GM21447 (cell line): ENCODE data around the gene ABLIM3.
"Not testable (repeated sequence)": the region's sequence is repeated elsewhere in the genome, so short reads cannot be mapped to it uniquely, and the experiment has no call there.

ENCODE experiments used
- ATAC-seq: cut with Tn5 transposase; IDR thresholded peaks from one replicate; pipeline ENCODE4 v1.9.1; 2021; ENCODE audit not compliant: unreplicated experiment

The ABLIM3 gene

GRCh38 chr5:149185067-149185466 lies 43.8 kb downstream of the ABLIM3 start:
- ATAC-seq, result no peak

GRCh38 chr5:149186506-149186905 lies 45.2 kb downstream of the ABLIM3 start:
- ATAC-seq, result no peak

- not testable (repeated sequence) for ATAC-seq
These were observed 46.3 kb downstream of the ABLIM3 start for GRCh38 chr5:149187617-149188016.

- ATAC-seq, result no peak
These were observed 47.1 kb downstream of the ABLIM3 start for GRCh38 chr5:149188383-149188782.

DNA sequence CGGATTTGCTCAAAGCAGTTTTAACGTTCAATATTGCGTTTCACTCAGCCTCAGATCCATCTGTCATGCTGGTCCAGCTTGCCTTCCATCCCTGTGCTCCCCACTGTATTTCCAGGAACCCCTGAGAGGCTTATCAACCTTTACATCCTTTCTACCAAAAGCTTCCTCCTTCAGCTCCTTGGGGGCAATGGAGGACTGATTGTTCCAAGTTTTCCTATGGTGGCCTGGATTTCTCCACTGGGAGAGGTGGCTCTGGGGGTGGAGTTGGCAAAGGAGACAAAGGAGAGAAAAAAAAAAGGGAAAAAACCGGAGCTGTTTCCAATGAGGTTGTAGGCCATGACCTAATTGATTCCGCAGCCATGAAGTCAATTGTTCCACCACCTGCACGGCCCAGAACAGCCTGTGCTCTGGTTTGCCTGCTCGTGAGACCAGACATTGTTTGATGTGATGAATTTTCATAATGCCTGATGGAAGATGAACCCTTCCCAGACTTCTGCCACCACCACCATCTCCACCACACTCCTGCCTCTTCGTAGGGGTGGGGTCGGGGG lies 54.1 kb downstream of the ABLIM3 start:
- no peak for ATAC-seq

DNA sequence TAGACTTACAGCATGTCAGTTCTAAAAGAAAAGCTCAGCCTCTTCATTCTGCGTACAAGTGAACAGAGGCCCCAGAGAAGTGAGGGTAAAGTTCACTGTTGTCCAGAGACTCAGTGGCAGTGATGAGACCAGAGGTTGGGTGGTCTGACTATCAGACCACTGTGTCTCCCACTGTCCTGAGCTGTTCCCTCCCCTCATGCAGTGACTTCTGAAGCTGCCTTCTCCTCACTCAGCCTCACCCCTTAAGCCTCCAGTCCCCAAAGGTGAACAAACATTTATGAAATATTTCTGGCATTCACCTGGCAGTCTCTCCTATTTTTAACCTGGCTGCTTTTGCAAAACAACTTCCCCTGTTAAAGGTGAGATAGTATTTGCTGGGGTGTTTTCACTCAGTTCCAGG lies 54.7 kb downstream of the ABLIM3 start:
- no peak for ATAC-seq

GRCh38 chr5:149198148-149198547 lies 56.9 kb downstream of the ABLIM3 start:
- no peak for ATAC-seq

GRCh38 chr5:149200355-149200754 lies 59.1 kb downstream of the ABLIM3 start:
- no peak for ATAC-seq

GRCh38 chr5:149201121-149201637 lies 59.9 kb downstream of the ABLIM3 start:
- no peak for ATAC-seq

GRCh38 chr5:149202910-149203451 lies 61.7 kb downstream of the ABLIM3 start:
- ATAC-seq, result no peak

DNA sequence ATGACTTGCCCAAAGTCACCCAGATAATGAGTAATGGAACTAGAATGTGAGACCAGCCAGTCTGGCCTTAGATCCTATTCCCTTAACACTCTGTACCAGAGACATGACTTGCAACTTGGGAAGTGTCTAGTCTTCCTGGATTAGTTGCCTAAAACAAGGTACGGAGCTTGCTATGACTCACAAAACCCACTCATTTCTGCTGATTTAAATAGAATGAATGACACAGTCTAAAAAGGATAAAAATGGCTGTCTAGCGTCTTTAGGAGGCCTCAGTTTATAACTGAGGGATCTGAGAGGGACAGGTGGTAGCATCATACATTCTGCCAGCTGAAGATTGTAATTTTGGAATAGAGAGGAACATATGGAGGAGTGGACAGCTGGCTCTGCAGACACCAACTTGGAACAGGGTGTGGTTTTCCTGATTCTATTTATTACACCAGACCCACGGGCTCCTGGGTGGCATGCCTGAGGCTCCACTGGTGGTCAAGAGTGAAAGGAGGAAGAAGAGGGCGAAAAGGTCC lies 62.7 kb downstream of the ABLIM3 start:
- no peak for ATAC-seq

GRCh38 chr5:149205625-149206523 lies 64.6 kb downstream of the ABLIM3 start:
- ATAC-seq, result no peak

GRCh38 chr5:149206524-149207141 lies 65.3 kb downstream of the ABLIM3 start:
- ATAC-seq, result no peak

DNA sequence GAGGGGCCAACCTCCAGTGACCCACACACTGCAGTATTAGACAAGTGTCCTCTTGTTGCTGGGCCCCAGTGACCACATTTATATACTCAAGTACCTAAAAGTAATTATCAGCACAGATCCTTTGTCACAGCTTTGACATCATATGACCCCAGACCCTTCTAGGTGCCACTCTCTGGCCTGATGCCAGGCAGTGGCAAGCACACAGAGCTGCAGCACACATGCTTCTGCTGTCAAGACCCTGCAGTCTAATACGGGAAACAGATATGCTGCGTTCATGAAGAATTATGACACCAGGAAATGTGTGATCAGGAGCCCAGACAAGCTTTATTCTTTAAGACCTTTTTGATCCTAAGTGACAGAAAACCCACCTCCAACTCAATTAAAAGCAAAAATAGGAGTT lies 66.5 kb downstream of the ABLIM3 start:
- no peak for ATAC-seq

DNA sequence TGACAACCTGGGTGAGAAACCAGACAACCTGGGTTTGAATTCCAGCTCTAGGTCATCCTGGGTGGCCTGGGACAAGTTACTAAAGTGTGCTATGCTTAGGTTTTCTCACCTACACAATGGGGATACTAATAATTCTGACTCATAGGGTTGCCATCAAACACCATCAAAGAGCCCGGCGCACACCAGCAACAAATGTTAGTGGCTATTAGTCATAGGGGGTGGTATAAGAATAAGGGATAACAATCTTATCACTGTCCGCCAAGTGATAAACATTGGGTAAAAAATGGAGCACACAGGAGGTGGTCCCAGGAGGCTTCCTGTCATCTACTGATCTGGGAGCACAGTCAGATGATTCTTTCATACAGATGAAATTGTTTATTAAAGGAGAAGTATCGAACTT lies 68.9 kb downstream of the ABLIM3 start:
- ATAC-seq, result no peak

DNA sequence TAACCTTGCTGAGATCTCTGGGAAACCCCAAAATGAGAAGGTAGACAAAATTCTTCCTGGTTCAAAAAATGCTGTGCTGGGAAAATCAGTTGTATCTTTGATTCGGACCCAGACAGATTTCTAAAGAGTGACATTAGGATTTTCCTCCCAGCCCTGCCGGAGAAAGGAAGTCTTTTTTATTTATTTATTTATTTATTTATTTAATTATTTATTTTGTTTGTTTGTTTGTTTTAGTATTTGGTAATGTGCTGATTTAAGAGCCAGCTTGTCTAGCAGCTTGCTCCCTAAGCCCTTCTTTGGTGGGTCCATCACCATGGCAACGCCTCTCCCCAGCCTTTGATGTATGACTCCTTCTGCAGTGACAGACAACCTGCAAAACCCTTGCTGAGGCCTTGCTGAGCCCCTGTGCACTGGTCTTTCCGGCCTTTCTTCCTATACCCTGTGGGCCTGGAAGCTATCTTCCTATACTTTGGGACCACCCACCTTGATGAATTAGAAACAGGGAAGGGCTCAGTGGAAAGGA lies 69.7 kb downstream of the ABLIM3 start:
- no peak for ATAC-seq

DNA sequence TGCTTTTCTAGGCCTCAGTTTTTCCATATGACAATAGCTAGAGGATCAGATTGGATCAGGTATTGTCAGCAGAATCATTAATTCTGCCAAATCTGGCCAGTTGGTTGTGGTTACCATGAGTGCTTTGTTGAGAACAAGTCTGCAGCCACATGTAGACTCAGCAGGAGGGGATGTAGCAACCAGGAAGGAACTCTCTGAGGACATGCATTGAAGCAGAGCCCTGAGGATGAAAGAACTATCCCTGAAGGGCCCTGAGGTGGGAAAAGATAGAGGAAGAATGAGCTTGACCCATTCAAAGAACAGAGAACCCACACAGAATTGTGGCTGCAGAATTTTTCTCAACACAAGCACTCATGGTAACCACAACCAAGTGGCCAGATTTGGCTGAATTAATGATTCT lies 70.3 kb downstream of the ABLIM3 start:
- no peak for ATAC-seq

DNA sequence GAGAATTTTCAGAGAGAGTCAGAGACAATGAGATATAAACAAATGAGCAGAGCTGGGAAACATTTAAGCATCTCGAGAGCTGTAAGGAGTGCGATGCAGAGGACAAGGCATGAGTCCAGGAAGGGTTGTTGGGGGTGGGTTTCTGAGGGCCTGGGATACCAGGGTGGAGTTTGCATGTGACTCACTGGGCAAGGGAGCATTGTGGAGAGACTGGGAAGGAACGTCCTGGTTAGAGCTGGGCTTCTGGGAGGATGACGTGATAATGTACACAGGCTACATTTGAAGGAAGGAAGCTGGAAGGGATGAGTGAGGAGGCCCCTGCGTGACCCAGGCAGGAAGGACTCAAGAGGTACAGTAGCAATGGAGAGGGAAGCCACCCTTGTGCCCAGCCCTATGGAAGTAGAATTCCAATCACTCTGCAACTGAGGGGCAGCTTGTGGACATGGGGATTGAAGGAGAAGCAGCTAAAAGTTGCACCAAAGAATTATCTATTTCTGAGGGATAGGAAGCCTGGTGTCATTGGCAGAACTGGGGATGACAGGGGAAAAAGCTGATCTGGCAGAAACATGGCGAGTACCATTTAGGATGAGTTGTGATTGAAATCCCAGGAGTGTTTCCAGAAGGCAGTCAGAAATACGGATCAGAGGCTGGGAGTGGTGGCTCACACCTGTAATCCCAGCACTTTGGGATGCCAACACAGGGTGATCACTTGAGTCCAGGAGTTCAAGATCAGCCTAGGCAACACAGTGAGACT lies 71.1 kb downstream of the ABLIM3 start:
- no peak for ATAC-seq

- no peak for ATAC-seq
These were observed 72.1 kb downstream of the ABLIM3 start for GRCh38 chr5:149213264-149213880.

DNA sequence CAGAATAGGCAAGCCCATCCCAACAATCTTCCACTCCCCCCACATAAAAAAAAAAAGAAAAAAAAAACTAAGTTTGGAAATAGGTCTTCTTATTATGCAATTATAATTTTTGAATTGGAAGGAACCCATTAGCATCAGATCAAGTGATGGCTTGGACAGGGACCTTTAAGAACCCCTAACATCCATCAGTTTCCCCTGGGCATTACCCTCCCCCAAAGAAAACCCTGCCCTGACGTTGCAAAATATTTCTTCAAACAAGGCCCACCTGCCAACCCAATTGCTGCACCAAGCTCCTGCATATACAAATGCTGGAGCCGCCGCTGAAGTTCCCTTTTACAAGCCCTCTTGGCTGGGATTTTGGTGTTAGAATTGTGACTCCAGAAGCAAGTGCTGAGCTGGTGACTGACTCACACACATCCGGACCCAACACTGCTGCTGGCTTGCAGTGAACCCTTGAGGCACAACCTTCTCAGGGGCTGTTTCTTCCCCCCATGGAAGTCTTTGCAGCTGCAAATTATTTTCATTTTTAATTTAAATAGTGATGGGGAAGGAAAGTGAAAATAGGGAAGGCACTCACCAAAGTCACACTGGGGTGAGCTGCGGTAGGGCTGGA lies 74.3 kb downstream of the ABLIM3 start:
- ATAC-seq, result no peak
